ENCODE data around the gene SHC4.

The SHC4 gene

GRCh38 chr15:48955967-48956366, 7.8 kb downstream of the SHC4 start:
- CTCF ChIA-PET = no interaction called here
- H3K4me1 Mint-ChIP-seq = no peaks in the 10 kb centered on the region

DNA sequence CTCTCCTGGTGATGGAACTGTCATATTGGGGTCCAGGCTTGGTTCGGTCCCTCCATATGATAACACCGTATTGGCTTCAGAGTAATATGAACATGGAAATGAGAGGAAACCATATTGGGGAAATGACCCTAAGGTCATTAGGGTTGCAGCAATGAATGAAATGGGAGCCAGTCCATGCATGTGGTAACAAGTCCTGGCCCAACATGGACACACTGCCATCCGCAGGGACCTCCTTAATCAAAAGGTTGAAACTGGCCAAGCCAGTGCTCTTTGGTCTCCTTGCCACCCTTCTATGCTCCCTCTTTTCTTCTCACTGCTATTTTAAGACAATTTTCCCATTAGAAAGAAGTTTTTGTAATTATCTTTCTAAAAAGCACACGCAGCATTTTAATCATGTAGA, 8.3 kb downstream of the SHC4 start:
- no peak overlapping the region for H3K27ac Mint-ChIP-seq
- no peak for DNase-seq
- H3K27me3 Mint-ChIP-seq = peaks cover 38% of the 10 kb centered on the region
- H3K9me3 Mint-ChIP-seq = no peaks in the 10 kb centered on the region
- H3K4me1 Mint-ChIP-seq = no peaks in the 10 kb centered on the region
- CTCF ChIA-PET = no interaction called here
- no peak overlapping the region for H3K4me3 Mint-ChIP-seq
- no peaks in the 10 kb centered on the region for H3K36me3 Mint-ChIP-seq

More at GRCh38 chr15:48955967-48956366, 7.8 kb downstream of the SHC4 start:
- peaks cover 35% of the 10 kb centered on the region for H3K27me3 Mint-ChIP-seq
- no peaks in the 10 kb centered on the region for H3K9me3 Mint-ChIP-seq
- H3K36me3 Mint-ChIP-seq = no peaks in the 10 kb centered on the region
- H3K27ac Mint-ChIP-seq = no peak overlapping the region
- no peak overlapping the region for H3K4me3 Mint-ChIP-seq
- no peak for DNase-seq

- H3K27ac Mint-ChIP-seq = no peak overlapping the region
- H3K36me3 Mint-ChIP-seq = no peaks in the 10 kb centered on the region
- no peak overlapping the region for H3K4me3 Mint-ChIP-seq
- H3K27me3 Mint-ChIP-seq = peaks cover 34% of the 10 kb centered on the region
- H3K4me1 Mint-ChIP-seq = no peaks in the 10 kb centered on the region
- no peaks in the 10 kb centered on the region for H3K9me3 Mint-ChIP-seq
- CTCF ChIA-PET = no interaction called here
- DNase-seq = no peak
Measured at GRCh38 chr15:48954538-48954937, 9.2 kb downstream of the SHC4 start.

GRCh38 chr15:48946840-48947187, 16.9 kb downstream of the SHC4 start:
- H3K4me1 Mint-ChIP-seq = peaks cover 2% of the 10 kb centered on the region
- no peak overlapping the region for H3K4me3 Mint-ChIP-seq
- no peaks in the 10 kb centered on the region for H3K36me3 Mint-ChIP-seq
- no peak overlapping the region for H3K27ac Mint-ChIP-seq
- H3K9me3 Mint-ChIP-seq = no peaks in the 10 kb centered on the region
- DNase-seq = no peak
- H3K27me3 Mint-ChIP-seq = peaks cover 17% of the 10 kb centered on the region
- CTCF ChIA-PET = no interaction called here

DNA sequence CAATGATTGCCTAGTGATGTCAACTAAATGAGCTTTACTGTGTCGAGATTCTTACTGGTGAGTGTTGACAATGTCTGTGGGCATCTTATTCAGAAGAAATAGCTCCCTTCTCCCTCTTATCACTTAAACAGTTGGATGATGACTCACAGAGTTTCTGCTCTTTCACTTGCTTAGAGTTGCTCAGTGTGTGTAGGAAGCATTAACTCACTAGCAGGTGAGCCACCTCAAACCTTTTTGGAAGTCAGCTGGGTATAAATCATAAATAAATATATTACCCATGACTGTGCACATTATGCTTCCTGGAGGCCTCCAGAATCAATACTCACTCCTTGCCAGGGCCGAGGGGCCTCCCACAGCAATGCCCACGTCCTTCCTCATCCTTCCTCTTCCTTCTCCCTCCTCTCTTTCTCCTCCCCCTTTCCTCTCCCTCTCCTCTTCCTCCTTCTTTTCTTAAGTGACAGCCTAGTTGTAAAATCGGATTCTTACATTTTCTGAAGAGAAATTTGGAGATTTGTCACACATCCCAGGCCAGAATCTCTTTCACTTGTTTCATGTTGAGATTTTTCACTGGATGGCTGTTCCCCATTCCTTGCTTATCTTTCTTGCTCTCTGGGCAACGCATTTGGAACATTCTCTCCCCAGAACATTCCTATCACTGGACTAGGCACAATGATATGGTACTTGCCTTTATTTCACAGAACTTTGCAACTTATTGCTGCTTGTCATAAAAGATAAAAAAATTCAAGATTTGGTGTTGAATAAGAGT, 17.5 kb downstream of the SHC4 start:
- H3K4me1 Mint-ChIP-seq = peaks cover 2% of the 10 kb centered on the region
- no peak overlapping the region for H3K27ac Mint-ChIP-seq
- H3K27me3 Mint-ChIP-seq = peaks cover 13% of the 10 kb centered on the region
- no peaks in the 10 kb centered on the region for H3K36me3 Mint-ChIP-seq
- no peak for DNase-seq
- CTCF ChIA-PET = interaction anchor here (1.1 to 1.2 kb wide), 2 partner anchors 19 to 27 kb away, joined by 3 to 5 read pairs; no protein-coding TSS in a partner anchor
- no peaks in the 10 kb centered on the region for H3K9me3 Mint-ChIP-seq
- no peak overlapping the region for H3K4me3 Mint-ChIP-seq

DNA sequence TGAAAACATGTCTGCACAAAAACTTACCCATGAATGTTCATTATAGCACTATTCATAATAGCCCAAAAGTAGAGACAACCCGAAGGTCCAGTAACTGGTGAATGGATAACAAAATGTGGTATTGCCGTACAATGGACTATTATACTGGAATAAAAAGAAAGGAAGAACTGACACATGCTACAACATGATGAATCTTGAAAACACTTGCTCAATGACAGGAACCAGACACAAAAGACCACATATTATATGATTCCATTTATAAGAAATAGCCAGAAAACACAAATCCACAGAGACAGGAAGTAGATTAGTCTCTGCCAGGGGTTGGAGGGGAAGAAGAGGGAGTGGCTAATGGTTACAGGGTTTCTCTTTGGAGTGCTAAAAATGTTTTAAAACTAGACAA, 18.3 kb downstream of the SHC4 start:
- Mint-ChIP-seq H3K36me3 (no peaks in the 10 kb centered on the region), H3K4me3 (no peak overlapping the region), H3K4me1 (peaks cover 2% of the 10 kb centered on the region), H3K27ac (no peak overlapping the region), H3K27me3 (peaks cover 4% of the 10 kb centered on the region), H3K9me3 (no peaks in the 10 kb centered on the region)
- no peak for DNase-seq
- CTCF ChIA-PET = interaction anchor here (1.1 to 1.2 kb wide), 2 partner anchors 20 to 28 kb away, joined by 3 to 5 read pairs; no protein-coding TSS in a partner anchor

DNA sequence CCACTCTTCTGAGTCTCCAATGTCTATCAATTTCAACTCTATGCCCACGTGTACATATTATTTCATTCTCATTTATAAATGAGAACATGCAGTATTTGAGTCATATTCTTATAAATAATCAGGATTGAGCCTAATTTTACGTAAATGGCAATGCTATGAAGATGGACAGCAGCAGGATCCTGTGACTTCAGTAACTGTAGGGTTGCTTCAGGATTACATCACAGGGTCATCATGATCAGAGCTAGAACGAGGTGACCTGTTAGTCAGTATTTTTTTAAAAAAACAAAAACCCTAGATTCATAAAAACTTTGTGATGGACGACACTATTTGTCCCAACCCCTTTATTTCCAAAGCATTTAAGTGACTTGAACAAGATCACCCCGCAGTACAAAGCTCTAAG, 21.8 kb downstream of the SHC4 start:
- Mint-ChIP-seq H3K27ac (no peak overlapping the region), H3K4me1 (peaks cover 2% of the 10 kb centered on the region), H3K9me3 (no peaks in the 10 kb centered on the region), H3K4me3 (no peak overlapping the region), H3K36me3 (no peaks in the 10 kb centered on the region), H3K27me3 (peaks cover 4% of the 10 kb centered on the region)
- CTCF ChIA-PET = interaction anchor here (2.0 kb wide), 1 partner anchor 22 kb away, joined by 4 read pairs; the partner anchor contains the start of gene SHC4
- no peak for DNase-seq

- Mint-ChIP-seq H3K4me3 (no peak overlapping the region), H3K27me3 (peaks cover 6% of the 10 kb centered on the region), H3K4me1 (peaks cover 2% of the 10 kb centered on the region), H3K27ac (no peak overlapping the region), H3K9me3 (no peaks in the 10 kb centered on the region), H3K36me3 (no peaks in the 10 kb centered on the region)
- DNase-seq = no peak
- CTCF ChIA-PET = interaction anchor here (1.0 to 1.5 kb wide), 2 partner anchors 15 to 24 kb away, joined by 3 read pairs; no protein-coding TSS in a partner anchor
Measured at GRCh38 chr15:48940508-48940907, 23.2 kb downstream of the SHC4 start.

DNA sequence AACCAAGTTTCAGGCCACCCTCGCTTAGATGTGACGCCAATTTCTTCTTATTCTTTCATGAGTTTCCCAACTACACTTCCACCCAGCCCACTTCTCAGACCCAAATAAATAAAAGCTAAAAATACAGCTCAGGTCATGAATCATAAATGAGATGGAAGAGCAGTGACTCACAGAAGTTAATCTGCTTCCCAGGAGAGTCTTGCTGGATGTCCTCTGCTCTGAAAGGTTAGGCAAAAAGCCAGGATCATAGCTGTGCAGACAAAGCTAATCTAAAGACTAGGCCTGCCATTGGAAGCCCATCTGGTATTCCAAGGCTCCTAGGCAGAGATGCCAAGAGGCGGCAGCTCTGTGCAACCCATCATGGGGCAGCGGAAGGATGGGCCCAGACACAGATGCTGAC, 24.1 kb downstream of the SHC4 start:
- H3K4me1 Mint-ChIP-seq = no peaks in the 10 kb centered on the region
- no peak for DNase-seq
- CTCF ChIA-PET = interaction anchor here (1.0 to 1.5 kb wide), 2 partner anchors 14 to 25 kb away, joined by 3 read pairs; no protein-coding TSS in a partner anchor
- H3K36me3 Mint-ChIP-seq = no peaks in the 10 kb centered on the region
- H3K27ac Mint-ChIP-seq = no peak overlapping the region
- peaks cover 10% of the 10 kb centered on the region for H3K27me3 Mint-ChIP-seq
- H3K4me3 Mint-ChIP-seq = no peak overlapping the region
- no peaks in the 10 kb centered on the region for H3K9me3 Mint-ChIP-seq

GRCh38 chr15:48937886-48938285, 25.8 kb downstream of the SHC4 start:
- Mint-ChIP-seq H3K9me3 (no peaks in the 10 kb centered on the region), H3K4me1 (no peaks in the 10 kb centered on the region), H3K4me3 (no peak overlapping the region), H3K27ac (no peak overlapping the region), H3K36me3 (no peaks in the 10 kb centered on the region), H3K27me3 (peaks cover 10% of the 10 kb centered on the region)
- DNase-seq = no peak
- CTCF ChIA-PET = no interaction called here

DNA sequence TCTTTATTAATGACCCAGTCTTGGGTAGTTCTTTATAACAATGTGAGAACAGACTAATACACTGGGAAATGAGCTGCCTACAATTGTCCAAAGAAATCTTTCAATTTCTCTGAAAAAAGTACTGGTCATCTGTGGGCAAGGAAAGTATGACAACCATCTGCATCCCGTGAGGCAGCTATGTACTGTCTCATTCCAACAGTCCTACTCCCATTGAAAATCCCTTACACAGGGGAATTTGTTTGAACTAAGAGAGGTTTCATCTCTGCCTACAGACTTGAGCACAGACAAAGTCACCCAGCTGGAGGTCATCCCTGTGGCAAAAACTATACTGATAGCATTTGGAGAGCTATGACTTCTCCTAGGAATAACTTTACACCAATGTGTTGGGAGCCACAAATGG, 27.1 kb downstream of the SHC4 start:
- H3K9me3 Mint-ChIP-seq = no peaks in the 10 kb centered on the region
- no peaks in the 10 kb centered on the region for H3K4me1 Mint-ChIP-seq
- CTCF ChIA-PET = no interaction called here
- DNase-seq = no peak
- peaks cover 17% of the 10 kb centered on the region for H3K27me3 Mint-ChIP-seq
- H3K36me3 Mint-ChIP-seq = no peaks in the 10 kb centered on the region
- H3K27ac Mint-ChIP-seq = no peak overlapping the region
- H3K4me3 Mint-ChIP-seq = no peak overlapping the region

GRCh38 chr15:48935236-48935635, 28.5 kb downstream of the SHC4 start:
- H3K27ac Mint-ChIP-seq = no peak overlapping the region
- no peaks in the 10 kb centered on the region for H3K4me1 Mint-ChIP-seq
- CTCF ChIA-PET = no interaction called here
- H3K27me3 Mint-ChIP-seq = peaks cover 17% of the 10 kb centered on the region
- no peaks in the 10 kb centered on the region for H3K36me3 Mint-ChIP-seq
- no peak overlapping the region for H3K4me3 Mint-ChIP-seq
- DNase-seq = no peak
- no peaks in the 10 kb centered on the region for H3K9me3 Mint-ChIP-seq

GRCh38 chr15:48930735-48931134, 33.0 kb downstream of the SHC4 start:
- Mint-ChIP-seq H3K36me3 (no peaks in the 10 kb centered on the region), H3K27me3 (peaks cover 12% of the 10 kb centered on the region), H3K4me1 (no peaks in the 10 kb centered on the region), H3K27ac (no peak overlapping the region), H3K4me3 (no peak overlapping the region), H3K9me3 (no peaks in the 10 kb centered on the region)
- no peak for DNase-seq
- CTCF ChIA-PET = no interaction called here

DNA sequence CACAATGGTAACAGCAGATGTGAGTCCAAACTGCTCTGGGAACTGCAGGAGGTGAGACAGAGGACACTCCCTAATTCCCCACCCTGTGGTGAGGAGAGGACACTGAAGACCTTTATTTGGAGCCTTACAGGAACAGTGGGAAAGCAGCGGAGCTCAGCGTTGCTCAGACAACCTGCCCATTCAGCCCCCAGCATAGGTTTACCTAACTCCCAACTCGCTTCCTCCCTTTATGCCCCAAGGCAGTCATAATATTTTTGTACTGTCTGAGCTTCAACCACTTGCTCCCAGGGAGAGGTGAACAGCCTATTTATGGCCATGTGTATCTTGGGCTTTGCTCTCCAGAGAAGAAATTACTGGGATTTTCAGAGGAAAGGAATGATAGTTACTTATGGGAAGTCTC, 34.1 kb downstream of the SHC4 start:
- H3K4me1 Mint-ChIP-seq = no peaks in the 10 kb centered on the region
- H3K36me3 Mint-ChIP-seq = no peaks in the 10 kb centered on the region
- H3K9me3 Mint-ChIP-seq = no peaks in the 10 kb centered on the region
- CTCF ChIA-PET = no interaction called here
- no peak overlapping the region for H3K4me3 Mint-ChIP-seq
- H3K27ac Mint-ChIP-seq = no peak overlapping the region
- no peak for DNase-seq
- H3K27me3 Mint-ChIP-seq = peaks cover 7% of the 10 kb centered on the region

GRCh38 chr15:48928877-48929538, 34.7 kb downstream of the SHC4 start:
- CTCF ChIA-PET = no interaction called here
- H3K9me3 Mint-ChIP-seq = no peaks in the 10 kb centered on the region
- peaks cover 9% of the 10 kb centered on the region for H3K27me3 Mint-ChIP-seq
- no peak for DNase-seq
- H3K27ac Mint-ChIP-seq = no peak overlapping the region
- no peaks in the 10 kb centered on the region for H3K36me3 Mint-ChIP-seq
- no peak overlapping the region for H3K4me3 Mint-ChIP-seq
- no peaks in the 10 kb centered on the region for H3K4me1 Mint-ChIP-seq

Measured in activated naive CD4-positive, alpha-beta T cell treated with anti-CD3 and anti-CD28 coated beads, Interleukin-2, amount 10 ng/mL, durations not matched to agents 7 days and 5 days (primary cell).